Measurements from ENCODE around the gene CPN2.

Gene CPN2

DNA sequence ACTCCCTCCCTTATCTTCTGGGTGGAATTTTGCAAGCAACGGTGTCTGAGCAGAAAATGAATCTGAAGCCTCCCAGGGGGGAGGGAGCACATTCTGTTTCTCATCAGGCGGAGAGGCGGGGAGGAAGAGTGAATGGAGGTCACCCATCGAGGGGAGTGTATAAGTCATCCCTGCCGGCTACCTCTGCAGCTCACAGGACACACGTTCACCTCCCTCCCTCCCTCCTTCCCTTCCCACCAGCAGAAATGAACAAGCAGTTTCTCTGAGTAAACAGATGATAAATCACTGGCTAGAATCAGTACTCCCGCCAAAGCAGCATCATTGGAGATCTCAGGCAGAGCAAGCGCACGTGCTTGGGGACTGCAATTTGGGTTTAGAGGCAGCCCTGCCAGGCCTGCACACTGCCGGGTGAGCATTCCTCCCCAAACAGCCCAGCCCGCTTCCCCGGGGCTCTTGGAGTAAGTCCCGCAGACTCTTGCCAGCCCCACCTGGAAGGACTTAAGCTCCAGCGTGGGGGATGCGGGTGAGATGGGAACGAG is 38.3 kb downstream of the CPN2 start:
- DNase-seq, result peak in 1 of 14 donors; percentile 14

DNA sequence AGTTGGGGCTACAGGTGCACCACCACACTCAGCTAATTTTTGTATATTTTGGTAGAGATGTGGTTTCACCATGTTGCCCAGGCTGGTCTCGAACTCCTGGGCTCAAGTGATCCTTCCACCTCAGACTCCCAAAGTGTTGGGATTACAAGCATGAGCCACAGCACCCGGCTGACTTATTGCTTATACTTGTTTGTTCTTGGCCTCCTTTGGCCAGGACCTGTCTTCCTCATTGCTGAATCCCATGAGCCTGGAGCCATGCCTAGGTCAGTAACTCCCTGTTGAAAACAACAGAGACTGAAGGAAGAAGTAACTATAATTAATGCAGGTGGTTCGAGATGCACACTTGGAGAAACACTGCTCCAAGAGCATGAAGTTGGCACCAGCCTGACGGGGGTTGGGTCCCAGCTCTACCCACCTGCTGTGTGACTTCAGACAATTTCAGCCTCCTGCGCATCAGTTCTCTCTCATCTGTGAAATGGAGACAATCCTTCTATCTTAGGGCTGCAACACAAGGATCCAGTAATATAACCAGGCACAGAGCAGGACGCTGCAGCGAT is 38.9 kb downstream of the CPN2 start:
- no peak for DNase-seq

DNA sequence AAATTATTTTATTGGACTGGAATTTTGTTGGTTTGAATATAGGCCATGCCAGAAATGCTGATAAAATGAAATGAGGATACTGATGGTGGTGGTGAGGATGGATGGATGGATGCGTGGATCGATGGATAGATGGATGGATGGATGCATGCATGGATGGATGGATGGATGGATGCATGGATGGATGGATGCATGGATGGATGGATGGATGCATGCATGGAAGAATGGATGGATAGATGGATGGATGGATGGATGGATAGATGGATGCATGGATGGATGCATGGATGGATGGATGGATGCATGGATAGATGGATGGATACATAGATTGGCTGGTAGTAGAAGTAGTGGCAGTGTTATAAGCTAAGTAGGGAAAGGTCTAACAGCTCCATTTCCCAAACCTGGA is 40.1 kb downstream of the CPN2 start:
- DNase-seq, result no peak

DNA sequence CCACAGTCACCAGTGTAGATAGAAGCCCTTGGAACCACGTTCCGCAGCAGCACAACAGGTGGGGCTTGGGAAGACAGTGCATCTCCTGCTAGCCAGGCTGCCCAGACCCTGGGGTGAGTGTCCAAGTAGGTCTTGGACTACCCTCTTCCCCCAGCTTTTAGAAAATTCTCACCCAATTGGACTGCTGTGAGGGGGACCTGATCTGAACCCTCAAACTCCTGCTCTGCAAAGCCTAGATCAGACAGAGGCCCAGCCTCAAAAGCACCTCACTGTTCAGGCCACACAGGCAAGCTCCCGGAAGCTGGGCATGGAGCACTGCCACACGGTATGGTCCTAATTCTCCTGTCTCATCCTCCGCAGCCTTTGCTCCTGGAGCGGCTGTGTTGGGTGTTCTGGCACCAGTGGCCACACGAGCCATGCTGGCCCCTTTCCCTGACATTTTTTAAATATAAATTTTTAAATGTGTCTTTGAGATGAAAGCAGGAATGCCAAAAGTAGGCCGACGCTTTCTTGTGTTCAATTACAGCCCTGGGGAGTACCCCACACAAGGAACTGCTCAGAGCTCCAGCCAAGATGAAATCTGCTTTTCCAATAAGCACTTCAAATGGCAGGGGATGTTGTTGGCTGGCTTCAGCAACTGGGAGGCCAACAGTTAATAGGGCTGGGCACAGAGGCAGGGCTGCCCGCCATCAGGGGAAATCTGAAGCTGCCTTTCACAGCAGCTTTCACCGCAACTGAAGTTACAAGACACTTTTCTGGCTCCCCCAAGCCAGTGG is 40.9 kb downstream of the CPN2 start:
- DNase-seq, result peak in 1 of 14 donors; percentile 21

DNA sequence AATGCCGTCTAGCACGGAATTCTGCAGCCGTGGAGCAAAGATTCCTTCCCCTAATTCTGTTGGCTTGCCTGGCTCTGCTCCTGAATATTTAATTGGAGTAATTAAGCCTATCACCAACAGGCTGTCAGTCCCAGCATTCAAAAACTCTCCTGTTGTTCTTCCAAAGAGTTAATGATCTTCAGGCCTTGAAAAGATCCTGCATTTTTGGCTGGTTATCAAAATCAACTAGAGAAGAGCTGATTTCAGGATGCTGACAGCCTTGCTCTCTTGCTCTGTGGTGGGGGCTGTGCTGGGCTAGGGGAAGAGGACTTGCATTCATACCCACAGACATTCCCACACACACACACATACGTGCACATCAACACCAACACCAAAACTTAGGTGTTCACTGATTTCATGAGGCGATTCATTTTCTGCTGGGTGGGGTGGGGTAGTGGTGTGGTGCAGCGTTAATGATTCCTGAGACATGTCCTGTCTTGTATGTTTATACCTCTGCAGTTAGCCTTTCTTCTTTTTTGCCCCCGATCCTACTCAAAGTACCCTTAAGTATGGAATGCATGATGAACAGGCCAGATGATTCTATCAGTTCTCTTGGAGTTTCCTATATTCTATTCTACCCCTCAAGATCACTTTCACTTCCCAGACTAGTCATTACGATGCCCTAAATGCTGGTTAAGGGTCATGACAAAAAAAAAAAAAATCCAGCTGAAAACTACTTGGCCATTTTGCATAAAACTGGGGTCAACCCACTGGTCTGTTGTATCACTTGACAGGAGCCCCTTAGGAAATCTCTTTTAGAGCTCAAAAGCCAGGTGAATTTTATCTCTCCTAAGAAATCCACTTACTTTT is 42.3 kb downstream of the CPN2 start:
- no peak for DNase-seq

DNA sequence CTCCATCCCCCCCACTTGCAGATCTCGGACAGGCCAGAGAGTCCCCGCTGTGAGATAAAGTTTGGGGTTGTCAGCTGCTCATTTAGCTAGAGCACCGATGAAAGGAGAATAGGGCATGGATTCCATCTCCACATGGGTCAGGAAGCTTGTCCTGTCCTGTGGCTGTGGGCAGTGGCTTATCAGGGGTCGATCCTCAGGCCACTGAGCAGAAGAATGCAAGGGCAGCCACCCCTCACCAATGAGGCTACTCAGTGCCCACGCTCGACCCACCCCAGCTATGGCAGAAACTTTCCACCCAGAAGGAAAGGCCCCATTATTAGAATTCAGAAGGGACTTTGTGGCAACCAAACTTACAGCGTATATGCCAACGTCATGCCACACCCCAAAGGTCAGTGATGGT is 43.3 kb downstream of the CPN2 start:
- no peak for DNase-seq

DNA sequence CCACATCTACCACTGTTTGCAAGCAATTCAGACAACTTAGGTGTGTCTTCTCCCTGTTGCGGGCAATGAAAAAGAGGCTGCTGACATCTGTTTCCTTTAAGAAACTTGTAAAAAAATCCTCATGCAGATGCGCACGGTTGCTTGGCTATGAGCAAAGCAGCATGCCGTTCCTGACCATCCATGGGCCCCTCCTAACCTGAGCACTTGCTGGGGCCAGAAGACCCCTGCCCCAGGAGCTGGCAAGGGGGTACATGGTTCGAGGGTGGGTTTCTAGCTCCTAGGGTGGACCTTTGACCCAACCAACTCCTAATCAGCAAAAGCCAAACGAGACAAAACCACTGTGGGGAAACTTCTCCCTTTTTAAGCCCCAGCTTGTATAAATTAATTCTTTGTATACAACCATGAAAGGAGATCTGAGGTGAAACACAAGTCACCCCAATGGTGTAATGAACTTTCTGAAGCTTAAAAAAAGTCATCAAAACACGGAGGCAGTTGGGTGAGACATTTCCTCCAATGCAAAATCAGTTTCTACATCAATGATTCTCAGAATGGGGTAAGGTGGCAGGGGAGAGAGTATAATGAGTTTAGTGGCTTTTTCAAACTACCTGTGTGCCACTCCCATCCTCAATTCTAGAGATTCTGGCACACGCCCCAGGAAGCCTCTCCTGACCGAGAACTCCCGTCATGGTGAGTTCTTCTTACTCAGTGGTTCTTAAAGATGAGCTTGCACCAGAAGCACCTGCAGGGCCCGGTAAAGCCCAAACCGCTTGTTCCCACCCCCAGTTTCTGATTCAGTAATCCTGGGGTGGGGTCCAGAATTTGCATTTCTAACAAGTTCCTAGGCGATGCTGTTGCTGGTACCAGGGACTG is 44.1 kb downstream of the CPN2 start:
- DNase-seq, result no peak

DNA sequence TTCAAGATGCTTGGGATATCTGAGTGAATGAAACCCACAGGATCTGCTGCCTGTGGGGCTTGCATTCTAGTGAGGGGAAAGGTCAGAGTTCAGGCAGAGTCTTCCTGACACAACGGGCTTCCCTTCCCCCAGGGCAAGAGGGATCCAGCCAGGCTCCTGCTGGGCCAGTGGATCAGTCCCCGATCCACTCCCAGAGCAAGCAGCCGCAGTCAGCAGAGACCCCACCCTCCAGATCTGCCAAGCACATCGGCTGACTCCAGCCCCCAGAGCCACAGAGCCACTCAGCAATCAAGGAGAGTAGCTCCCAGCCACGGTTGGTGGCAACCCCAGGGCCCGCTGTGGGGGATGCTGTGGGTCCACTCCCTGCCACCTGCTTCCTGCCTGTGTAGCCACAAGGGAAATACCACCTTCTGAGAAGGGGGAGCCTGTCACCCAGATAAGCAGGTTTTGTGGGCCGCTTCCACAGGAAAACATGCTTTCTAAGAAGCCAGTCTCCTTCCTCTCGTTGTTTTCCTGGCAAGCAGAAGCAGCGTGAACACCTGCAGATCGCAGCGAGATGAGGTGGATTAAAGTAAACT is 44.9 kb downstream of the CPN2 start:
- DNase-seq, result no peak

DNA sequence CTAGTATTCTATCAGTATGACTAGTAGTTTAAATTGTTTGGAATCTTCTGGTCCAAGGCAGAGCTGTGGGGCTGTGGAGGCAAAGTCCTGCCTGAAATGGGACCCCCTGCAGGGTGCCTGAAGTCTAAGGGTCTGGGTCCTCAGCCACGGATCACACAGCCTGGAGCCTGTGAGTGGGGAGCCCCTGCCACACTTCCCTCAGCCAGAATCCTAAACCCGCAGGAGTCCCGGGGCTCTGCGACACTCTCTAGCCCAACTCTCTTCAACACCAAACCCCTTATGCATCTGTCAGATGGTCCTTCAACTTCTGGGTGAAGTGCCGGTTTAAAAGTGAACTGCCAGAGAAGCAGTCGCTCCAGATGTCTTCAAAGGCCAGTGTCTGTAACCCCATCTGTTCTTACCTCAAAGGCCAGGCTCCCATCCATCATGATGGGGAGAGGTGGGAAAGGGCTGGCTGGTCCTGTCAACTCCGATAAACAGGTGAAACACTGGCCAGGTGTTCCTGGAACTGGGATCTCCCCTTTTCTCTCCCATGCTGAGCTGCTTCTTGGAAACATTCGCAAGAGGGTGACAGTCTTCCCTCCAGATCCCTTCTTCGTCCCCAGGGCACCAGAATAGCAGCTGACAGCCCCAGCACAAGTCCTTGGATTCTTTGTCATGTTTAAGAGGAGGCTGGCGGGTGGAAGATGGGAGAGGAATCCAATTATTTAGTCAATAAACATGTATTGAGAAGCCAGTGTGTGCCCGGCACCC is 45.6 kb downstream of the CPN2 start:
- DNase-seq, result no peak

DNA sequence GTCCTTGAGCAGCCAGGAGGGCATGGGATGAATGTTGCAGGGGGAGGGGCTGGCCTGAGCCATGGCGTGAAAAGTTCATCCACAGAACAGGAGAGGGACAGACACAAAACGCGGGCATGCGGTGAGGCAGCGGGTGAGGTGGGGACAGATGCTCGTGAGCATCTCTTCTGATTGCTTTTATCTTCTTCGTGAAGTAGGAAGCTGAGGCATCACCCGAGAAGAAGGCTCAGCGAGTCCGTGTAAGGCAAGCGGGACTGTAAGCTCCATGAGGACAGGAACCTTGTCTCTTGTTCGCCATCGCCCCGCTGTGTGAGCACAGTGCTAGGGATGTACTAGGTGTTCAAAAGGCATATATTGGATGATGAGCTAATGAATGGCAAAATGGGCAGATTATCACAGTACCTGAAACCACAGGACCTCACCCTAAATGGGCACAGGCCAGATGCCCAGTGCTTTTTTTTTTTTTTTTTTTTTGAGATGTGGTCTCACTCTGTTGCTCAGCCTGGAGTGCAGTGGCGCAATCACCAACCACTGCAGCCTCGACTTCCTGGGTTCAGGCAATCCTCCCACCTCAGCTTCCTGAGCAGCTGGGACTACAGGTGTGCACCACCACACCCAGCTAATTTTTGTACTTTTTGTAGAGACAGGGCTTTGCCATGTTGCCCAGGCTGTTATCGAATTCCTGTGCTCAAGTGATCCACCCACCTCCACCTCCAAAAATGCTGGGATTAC is 46.8 kb downstream of the CPN2 start:
- DNase-seq, result no peak

DNA sequence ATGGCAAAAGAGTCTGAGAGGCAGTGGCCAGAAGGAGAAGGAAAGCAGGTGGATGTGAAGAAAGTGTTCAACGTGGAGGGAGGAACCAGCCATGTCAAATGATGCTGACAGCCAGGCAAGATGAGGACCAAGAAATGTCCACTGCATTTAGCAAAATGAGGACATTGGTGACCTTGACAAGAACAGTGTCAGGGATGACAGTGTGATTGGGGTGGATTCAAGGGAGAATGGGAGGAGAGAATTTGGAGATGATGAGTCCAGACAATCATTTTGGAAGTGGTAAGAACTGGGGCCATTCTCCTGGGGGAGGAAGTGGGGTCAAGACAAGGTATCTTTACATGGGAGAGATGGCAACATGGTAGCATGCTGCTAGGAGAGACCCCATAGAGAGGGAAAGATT is 47.4 kb downstream of the CPN2 start:
- no peak for DNase-seq

DNA sequence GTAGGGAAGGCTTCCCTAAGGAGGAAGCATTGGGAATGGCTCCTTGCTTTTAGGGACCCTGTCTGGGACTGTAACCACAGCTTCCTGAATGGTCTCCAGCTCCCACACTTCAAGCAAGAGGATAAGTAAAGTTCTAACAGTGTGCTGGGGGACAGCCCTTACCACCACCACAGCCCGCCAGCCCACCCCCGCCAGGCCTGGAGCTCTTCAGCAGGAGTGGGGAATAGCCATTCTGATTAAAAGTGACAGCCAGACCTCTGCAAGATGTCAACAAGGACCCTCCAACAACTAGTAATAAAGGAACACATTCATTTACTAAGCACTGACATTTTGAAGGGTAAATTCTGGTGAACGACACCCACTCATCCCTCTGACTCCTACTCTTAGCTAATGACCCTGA is 49.4 kb downstream of the CPN2 start:
- DNase-seq, result no peak

DNA sequence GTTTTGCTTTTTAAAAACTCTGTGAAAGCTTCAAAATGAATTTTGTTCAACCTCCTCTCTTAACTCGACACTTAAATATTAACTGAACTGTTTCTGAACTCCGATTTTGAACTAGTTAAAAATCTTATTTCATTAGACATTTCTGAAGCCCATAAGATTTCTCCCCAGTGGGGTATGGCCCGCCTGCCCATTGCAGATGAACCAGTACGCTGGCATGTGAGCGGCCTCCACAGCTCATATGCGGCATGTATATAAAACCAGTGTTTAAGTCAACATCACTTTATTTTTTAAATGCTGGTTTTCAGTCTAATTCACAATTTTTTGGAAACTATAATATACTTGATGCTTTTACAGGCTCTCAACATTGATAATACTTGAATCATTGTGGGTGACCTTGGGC is 50.2 kb downstream of the CPN2 start:
- no peak for DNase-seq

DNA sequence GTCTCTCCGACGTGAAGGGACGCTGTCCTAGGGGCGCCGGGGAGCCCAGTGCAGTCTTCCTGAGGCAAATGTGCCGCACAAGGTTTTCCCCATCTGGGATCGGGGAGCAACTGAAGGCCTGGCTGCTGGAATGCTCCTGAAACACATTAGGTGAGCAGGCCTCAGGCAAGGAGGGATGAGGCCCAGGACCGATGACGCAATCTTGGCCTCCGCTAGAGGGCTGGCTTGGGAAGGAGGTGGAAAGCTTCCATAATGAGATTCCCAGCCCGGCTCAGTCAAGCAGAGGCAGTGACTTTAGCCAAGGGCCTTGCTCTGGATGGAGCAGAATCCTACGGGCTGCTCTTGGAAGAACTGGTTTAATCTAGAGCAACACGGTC is 50.8 kb downstream of the CPN2 start:
- peak in 10 of 14 donors; percentile 12 to 91 (median 52) for DNase-seq

DNA sequence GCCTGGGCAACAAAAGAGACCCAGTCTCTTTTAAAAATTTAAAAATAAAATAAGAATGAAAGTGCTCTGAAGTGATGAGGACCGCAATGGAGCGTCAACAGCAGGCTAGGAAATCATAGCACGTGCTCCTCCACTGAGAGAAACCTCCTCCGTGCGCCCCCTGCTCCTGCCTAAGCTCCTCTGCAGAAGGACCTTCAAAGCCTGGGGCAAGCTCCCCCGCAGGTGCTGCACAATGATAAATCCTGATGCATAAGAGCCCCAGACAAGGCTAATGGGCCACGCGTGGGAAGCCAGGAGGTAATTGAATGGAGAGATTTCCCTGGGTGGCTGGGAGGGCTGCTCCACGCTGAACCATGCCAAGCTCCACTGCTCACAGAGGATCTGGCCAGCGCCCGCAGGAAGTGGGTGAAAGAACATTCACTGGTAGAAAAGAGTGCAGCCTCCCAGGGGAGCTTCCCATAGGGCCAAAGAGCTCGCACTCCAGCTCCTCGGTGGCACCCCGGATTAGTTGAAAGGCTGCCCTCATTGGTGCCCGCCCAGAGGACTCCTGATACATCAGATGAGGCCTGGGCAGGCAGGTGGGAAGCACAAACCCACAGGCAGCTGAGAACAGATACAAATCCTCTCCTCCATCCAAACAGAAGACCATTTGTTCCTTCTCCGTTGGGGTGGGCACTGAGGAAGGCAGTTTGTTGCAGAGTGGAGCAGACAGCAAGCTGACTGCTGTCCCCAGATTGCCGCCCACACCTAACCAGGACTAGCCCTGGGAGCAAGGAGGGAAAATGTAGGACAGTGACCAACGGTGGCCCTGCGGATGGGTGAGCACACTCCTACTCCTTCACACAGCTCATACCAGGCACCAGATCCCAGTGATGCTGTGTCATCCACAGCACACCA is 52.5 kb downstream of the CPN2 start:
- no peak for DNase-seq

DNA sequence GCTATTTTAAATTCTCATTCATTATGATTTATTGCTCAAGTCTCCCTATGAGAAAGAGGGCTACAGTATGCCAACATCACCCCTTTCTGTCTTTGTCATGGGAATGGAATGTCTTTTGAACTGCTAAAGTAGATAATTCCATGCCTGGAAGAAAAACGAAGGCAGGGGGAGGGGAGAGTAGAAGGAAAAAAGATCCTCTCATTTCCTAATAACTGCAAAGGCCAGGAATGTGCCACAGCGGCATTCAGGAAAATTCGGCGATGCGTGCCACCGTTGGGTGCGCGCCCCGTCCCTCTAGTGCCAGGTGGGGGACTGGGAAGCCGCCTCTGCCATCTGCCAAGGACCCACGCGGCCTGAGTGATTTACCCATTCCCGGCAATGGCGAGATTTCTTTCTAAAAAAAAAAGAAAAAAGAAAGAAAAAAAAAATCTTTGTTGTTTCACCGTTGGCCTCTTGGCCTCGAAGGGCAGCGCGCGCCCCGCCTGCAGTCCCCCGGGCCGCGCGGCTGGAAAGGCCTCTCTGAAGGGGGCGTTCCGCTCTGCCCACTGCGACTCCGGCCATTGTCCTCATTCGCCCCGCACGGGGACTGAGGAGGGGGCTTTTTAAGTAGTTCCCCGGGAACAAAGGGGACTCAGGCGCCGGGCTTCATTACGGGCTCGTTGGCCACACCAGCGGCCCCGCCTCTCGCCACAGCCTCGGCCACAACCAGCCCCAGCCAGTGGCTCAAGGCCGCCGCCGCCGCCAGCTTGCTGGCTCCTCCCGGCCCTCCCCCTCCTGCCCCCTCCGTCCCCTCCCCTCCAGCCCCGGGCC is 54.5 kb downstream of the CPN2 start:
- peak in 4 of 14 donors; percentile 25 to 66 (median 50) for DNase-seq

DNA sequence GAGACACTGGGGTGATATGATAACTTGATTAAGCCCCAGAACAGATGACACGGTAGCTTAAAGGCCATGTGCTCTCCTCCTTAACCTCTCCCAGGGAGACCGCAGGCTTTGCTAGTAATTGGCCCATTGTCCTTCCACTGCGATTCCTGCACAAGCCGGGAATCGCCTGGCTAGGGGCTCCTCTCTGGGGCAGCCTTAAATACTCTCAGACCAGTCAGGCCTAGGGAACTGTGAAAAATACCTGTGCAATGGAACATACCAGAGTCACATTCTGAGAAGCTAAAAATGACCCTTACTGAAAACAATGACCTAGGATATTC is 56.3 kb downstream of the CPN2 start:
- DNase-seq, result no peak

DNA sequence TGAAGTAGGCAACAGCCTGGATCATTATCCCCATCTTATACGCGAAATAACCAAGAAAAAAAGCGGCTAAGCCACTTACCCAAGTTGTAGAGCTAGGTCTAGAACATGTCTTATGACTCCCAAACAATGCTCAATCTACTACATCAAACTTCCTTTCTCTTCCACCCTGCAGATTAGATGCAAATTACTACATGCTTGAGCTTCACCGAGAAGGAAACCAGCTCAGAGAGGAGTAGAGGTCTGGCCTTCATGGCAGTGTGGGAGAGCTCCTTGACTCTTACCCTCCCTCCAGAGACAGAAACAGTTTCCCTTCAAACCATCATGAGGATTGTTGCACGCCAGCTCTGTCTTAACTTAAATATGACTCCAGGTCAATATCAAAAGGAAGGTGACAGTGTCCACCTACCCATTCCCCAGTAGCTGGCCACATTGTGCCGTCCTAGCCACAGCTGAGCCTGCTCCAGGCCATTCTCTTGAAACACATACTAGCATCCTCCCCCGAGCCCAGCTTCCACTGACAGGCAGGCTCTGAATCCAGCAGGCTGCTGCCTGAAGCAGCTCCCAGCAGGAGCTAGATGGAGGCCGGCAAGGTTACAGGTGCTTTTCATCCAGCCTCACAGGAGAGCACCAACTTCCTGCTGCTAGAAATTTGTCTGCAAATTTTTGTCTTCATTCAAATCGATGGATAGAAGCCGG is 56.8 kb downstream of the CPN2 start:
- DNase-seq, result no peak
